ENCODE data around the gene MAP1B.

- TF ChIP-seq CTCF (IDR thresholded peaks at IDR 0.05; ENCODE audit: low read depth, low read length, missing input control): no peak
- TF ChIP-seq RXRA (IDR thresholded peaks at IDR 0.05): no peak
- no peak for TF ChIP-seq EGR1 (IDR thresholded peaks at IDR 0.05; ENCODE audit: low read depth in 2 of 2)
- TF ChIP-seq YY1 (IDR thresholded peaks at IDR 0.05): no peak
- no peak for TF ChIP-seq SP1 (IDR thresholded peaks at IDR 0.05)
- no peak for TF ChIP-seq JUND (IDR thresholded peaks at IDR 0.05)
- TF ChIP-seq GABPA (IDR thresholded peaks at IDR 0.05 in 1 of 2, conservative IDR thresholded peaks at IDR 0.05 in 1 of 2): no peak
These were observed 130.1 kb downstream of the MAP1B start for GRCh38 chr5:72237415-72237814.
